A549 (cell line): ENCODE results near the gene MST1.

Source experiments
- BHLHE40 ChIP-seq: IDR thresholded peaks from 2 replicates; pipeline ENCODE4 v1.6.1; 2012; ENCODE audit warnings: low read depth, low read length, inconsistent platforms
- CTCF ChIP-seq: fragments of >200 bp; sonication (Bioruptor Twin); formaldehyde crosslinking; IDR thresholded peaks from 3 replicates; pipeline ENCODE4 v1.5.1; 2016
- EP300 ChIP-seq, 2 experiments: fragments of >200 bp; sonication (Bioruptor Twin); formaldehyde crosslinking; IDR thresholded peaks; 2 replicates in 1 of 2; 3 replicates in 1 of 2; pipeline ENCODE4 v1.6.1; 2016 to 2017
- PHF8 ChIP-seq: fragments of 200-600 bp; sonication (generic); IDR thresholded peaks from 2 replicates; pipeline ENCODE4 v1.6.1; 2016; ENCODE audit warnings: low read depth, mild to moderate bottlenecking, antibody characterized with exemption, moderate library complexity, borderline replicate concordance
- RAD21 ChIP-seq, 2 experiments: fragments of >200 bp in 1 of 2; sonication (Bioruptor Twin) in 1 of 2; formaldehyde crosslinking in 1 of 2; IDR thresholded peaks in 1 of 2; conservative IDR thresholded peaks in 1 of 2; 2 replicates in 1 of 2; 3 replicates in 1 of 2; pipeline ENCODE4 v1.6.1; 2012 to 2018; ENCODE audit warnings: inconsistent platforms in 1 of 2

- TF ChIP-seq CTCF: no peak
- no peak for TF ChIP-seq EP300 (IDR thresholded peaks at IDR 0.05)
- no peak for TF ChIP-seq PHF8
- no peak for TF ChIP-seq RAD21 (conservative IDR thresholded peaks at IDR 0.05 in 1 of 2, IDR thresholded peaks at IDR 0.05 in 1 of 2)
- TF ChIP-seq BHLHE40: no peak
Measured at GRCh38 chr3:49714728-49715550, 25.7 kb upstream of the MST1 start.
